GM19035 (cell line): ENCODE results near the gene CREB5.
"Not testable (repeated sequence)": the region's sequence is repeated elsewhere in the genome, so short reads cannot be mapped to it uniquely, and the experiment has no call there.

Experiments
- ATAC-seq: cut with Tn5 transposase; IDR thresholded peaks from one replicate; pipeline ENCODE4 v1.9.1; 2021; ENCODE audit not compliant: unreplicated experiment

The CREB5 gene

GRCh38 chr7:28544453-28545117, 132.3 kb downstream of the CREB5 start:
- no peak for ATAC-seq

GRCh38 chr7:28546067-28546466, 133.7 kb downstream of the CREB5 start:
- ATAC-seq = no peak

GRCh38 chr7:28547115-28547514, 134.8 kb downstream of the CREB5 start:
- ATAC-seq = no peak

GRCh38 chr7:28548416-28548815, 136.1 kb downstream of the CREB5 start:
- no peak for ATAC-seq

- no peak for ATAC-seq
Observed at GRCh38 chr7:28549998-28550397, 137.7 kb downstream of the CREB5 start.

- ATAC-seq = no peak
Observed at GRCh38 chr7:28550580-28551186, 138.4 kb downstream of the CREB5 start.

- ATAC-seq = no peak
Observed at GRCh38 chr7:28551331-28551730, 139.0 kb downstream of the CREB5 start.

- not testable (repeated sequence) for ATAC-seq
Observed at GRCh38 chr7:28551766-28552165, 139.4 kb downstream of the CREB5 start.

GRCh38 chr7:28554802-28555471, 142.6 kb downstream of the CREB5 start:
- no peak for ATAC-seq

- ATAC-seq = no peak
Observed at GRCh38 chr7:28556025-28556424, 143.7 kb downstream of the CREB5 start.

- no peak for ATAC-seq
Observed at GRCh38 chr7:28556671-28557070, 144.4 kb downstream of the CREB5 start.

- no peak for ATAC-seq
Observed at GRCh38 chr7:28558236-28558635, 145.9 kb downstream of the CREB5 start.

- ATAC-seq = no peak
Observed at GRCh38 chr7:28560767-28561166, 148.4 kb downstream of the CREB5 start.

- ATAC-seq = no peak
Observed at GRCh38 chr7:28564033-28564432, 151.7 kb downstream of the CREB5 start.

GRCh38 chr7:28564755-28565374, 152.5 kb downstream of the CREB5 start:
- no peak for ATAC-seq

GRCh38 chr7:28565980-28566379, 153.7 kb downstream of the CREB5 start:
- ATAC-seq = no peak

- peak; percentile 73 for ATAC-seq
Observed at GRCh38 chr7:28570113-28570969, 158.0 kb downstream of the CREB5 start.

- no peak for ATAC-seq
Observed at GRCh38 chr7:28570970-28571288, 158.6 kb downstream of the CREB5 start.

- no peak for ATAC-seq
Observed at GRCh38 chr7:28571405-28571804, 159.1 kb downstream of the CREB5 start.

GRCh38 chr7:28572321-28573058, 160.2 kb downstream of the CREB5 start:
- no peak for ATAC-seq
